HEK293 (cell line): Measurements from ENCODE around the gene NUP153.

Source experiments
- CTCF ChIA-PET: fragments of 350-600 bp; formaldehyde crosslinking; extraction: SDS; loops from one replicate; lab custom pipeline; 2021; ENCODE audit warnings: antibody characterized with exemption; lab: Yijun Ruan, JAX
- POLR2A ChIA-PET: fragments of 300-600 bp; formaldehyde crosslinking; extraction: SDS; loops from one replicate; lab custom pipeline; 2020; ENCODE audit warnings: antibody characterized with exemption, inconsistent platforms; lab: Yijun Ruan, JAX
- H3K27ac ChIP-seq: fragments of 200-500 bp; sonication (Bioruptor generic); 2 replicates; pipeline ENCODE4 v1.5.1; 2014; ENCODE audit warnings: low read depth, low read length, control low read depth, inconsistent platforms; ENCODE audit errors: extremely low read depth
- H3K36me3 ChIP-seq, 2 experiments: fragments of 200-500 bp in 1 of 2; sonication (Bioruptor generic) in 1 of 2; 1 replicate in 1 of 2; 2 replicates in 1 of 2; pipeline ENCODE4 v1.5.1; 2014 to 2017; ENCODE audit warnings: inconsistent platforms in 2 of 2, low read length in 2 of 2; ENCODE audit not compliant: control insufficient read depth in 2 of 2, insufficient read depth in 1 of 2
- H3K4me1 ChIP-seq: fragments of 200-500 bp; sonication (Bioruptor generic); 2 replicates; pipeline ENCODE4 v1.5.1; 2014; ENCODE audit warnings: mild to moderate bottlenecking, low read length, inconsistent platforms; ENCODE audit not compliant: control insufficient read depth, insufficient read depth
- H3K4me3 ChIP-seq: 2 replicates; pipeline ENCODE4 v1.5.1; 2011; ENCODE audit warnings: low read depth, mild to moderate bottlenecking, control low read depth, low read length, moderate library complexity
- H3K9me3 ChIP-seq: fragments of 200-500 bp; sonication (Bioruptor generic); 2 replicates; pipeline ENCODE4 v1.5.1; 2014; ENCODE audit warnings: low read depth, low read length, inconsistent platforms; ENCODE audit not compliant: control insufficient read depth, insufficient read depth
- IKZF3 ChIP-seq: fragments of 450-650 bp; IDR thresholded peaks from 2 replicates; pipeline ENCODE4 v1.5.0; 2018; ENCODE audit warnings: missing biosample characterization, mild to moderate bottlenecking, missing genetic modification characterization, moderate library complexity
- KLF1 ChIP-seq: fragments of 450-650 bp; formaldehyde crosslinking; IDR thresholded peaks from 2 replicates; pipeline ENCODE4 v1.5.1; 2016; ENCODE audit warnings: missing biosample characterization, missing genetic modification characterization
- KLF16 ChIP-seq: fragments of 450-650 bp; formaldehyde crosslinking; IDR thresholded peaks from 2 replicates; pipeline ENCODE4 v1.5.1; 2017; ENCODE audit warnings: missing biosample characterization, missing genetic modification characterization
- KLF17 ChIP-seq: fragments of 450-650 bp; formaldehyde crosslinking; IDR thresholded peaks from 2 replicates; pipeline ENCODE4 v1.5.1; 2016; ENCODE audit warnings: missing biosample characterization, missing genetic modification characterization
- PRDM1 ChIP-seq: fragments of 450-650 bp; formaldehyde crosslinking; IDR thresholded peaks from 2 replicates; pipeline ENCODE4; 2016; ENCODE audit warnings: missing biosample characterization, missing genetic modification characterization
- REPIN1 ChIP-seq: fragments of 450-650 bp; formaldehyde crosslinking; IDR thresholded peaks from 2 replicates; pipeline ENCODE4 v1.5.1; 2017; ENCODE audit warnings: missing biosample characterization, missing genetic modification characterization, low read depth
- SETDB1 ChIP-seq: IDR thresholded peaks from one replicate; pipeline ENCODE4 v1.6.1; 2017; ENCODE audit warnings: mild to moderate bottlenecking, low read length, moderate library complexity, mixed read lengths; ENCODE audit not compliant: insufficient read length
- SP7 ChIP-seq: fragments of 450-650 bp; formaldehyde crosslinking; IDR thresholded peaks from 2 replicates; pipeline ENCODE4 v1.5.1; 2016; ENCODE audit warnings: missing biosample characterization, missing genetic modification characterization
- TRIM28 ChIP-seq: IDR thresholded peaks from 2 replicates; pipeline ENCODE4 v1.6.1; 2011; ENCODE audit warnings: low read length, control low read depth, borderline replicate concordance
- WT1 ChIP-seq: fragments of 450-650 bp; formaldehyde crosslinking; IDR thresholded peaks from 2 replicates; pipeline ENCODE4 v1.5.1; 2016; ENCODE audit warnings: missing biosample characterization, missing genetic modification characterization
- ZNF121 ChIP-seq: fragments of 450-650 bp; formaldehyde crosslinking; IDR thresholded peaks from 2 replicates; pipeline ENCODE4 v1.5.1; 2016; ENCODE audit warnings: missing biosample characterization, missing genetic modification characterization
- ZNF169 ChIP-seq: fragments of 450-650 bp; formaldehyde crosslinking; IDR thresholded peaks from 2 replicates; pipeline ENCODE4 v1.5.1; 2016; ENCODE audit warnings: missing biosample characterization, missing genetic modification characterization
- ZNF174 ChIP-seq: fragments of 450-650 bp; formaldehyde crosslinking; IDR thresholded peaks from 2 replicates; pipeline ENCODE4 v1.5.0; 2017; ENCODE audit warnings: missing biosample characterization, mild to moderate bottlenecking, missing genetic modification characterization
- ZNF175 ChIP-seq: fragments of 450-650 bp; formaldehyde crosslinking; IDR thresholded peaks from 2 replicates; pipeline ENCODE4 v1.5.1; 2016; ENCODE audit warnings: missing biosample characterization, missing genetic modification characterization
- ZNF184 ChIP-seq: fragments of 450-650 bp; IDR thresholded peaks from 2 replicates; pipeline ENCODE4 v1.5.1; 2018; ENCODE audit warnings: missing biosample characterization, mild to moderate bottlenecking, missing genetic modification characterization
- ZNF423 ChIP-seq: fragments of 450-650 bp; formaldehyde crosslinking; IDR thresholded peaks from 2 replicates; pipeline ENCODE4 v1.5.1; 2016; ENCODE audit warnings: missing biosample characterization, missing genetic modification characterization
- ZNF426 ChIP-seq: fragments of 450-650 bp; formaldehyde crosslinking; IDR thresholded peaks from 2 replicates; pipeline ENCODE4 v1.5.1; 2017; ENCODE audit warnings: missing biosample characterization, missing genetic modification characterization, mild to moderate bottlenecking, inconsistent platforms, moderate library complexity
- ZNF518A ChIP-seq: fragments of 450-650 bp; formaldehyde crosslinking; conservative IDR thresholded peaks from 2 replicates; pipeline ENCODE4 v1.5.1; 2016; ENCODE audit warnings: low read depth, missing biosample characterization, missing genetic modification characterization
- ZNF561 ChIP-seq: fragments of 450-650 bp; IDR thresholded peaks from 2 replicates; pipeline ENCODE4 v1.5.1; 2018; ENCODE audit warnings: missing biosample characterization, missing genetic modification characterization, borderline replicate concordance
- ZNF654 ChIP-seq: fragments of 450-650 bp; formaldehyde crosslinking; IDR thresholded peaks from 2 replicates; pipeline ENCODE4 v1.5.1; 2016; ENCODE audit warnings: low read depth, missing biosample characterization, missing genetic modification characterization
- TF ChIP-seq, protein P1 (sequence below): fragments of 450-650 bp; formaldehyde crosslinking; IDR thresholded peaks from 2 replicates; pipeline ENCODE4 v1.5.1; 2016; ENCODE audit warnings: missing biosample characterization, missing genetic modification characterization
- TF ChIP-seq, protein P2 (sequence below): fragments of 450-650 bp; formaldehyde crosslinking; IDR thresholded peaks from 2 replicates; pipeline ENCODE4 v1.5.1; 2016; ENCODE audit warnings: missing biosample characterization, missing genetic modification characterization

The NUP153 gene

GRCh38 chr6:17580518-17581048 is 126.1 kb downstream of the NUP153 start (continued):
- TF ChIP-seq, protein P1, sequence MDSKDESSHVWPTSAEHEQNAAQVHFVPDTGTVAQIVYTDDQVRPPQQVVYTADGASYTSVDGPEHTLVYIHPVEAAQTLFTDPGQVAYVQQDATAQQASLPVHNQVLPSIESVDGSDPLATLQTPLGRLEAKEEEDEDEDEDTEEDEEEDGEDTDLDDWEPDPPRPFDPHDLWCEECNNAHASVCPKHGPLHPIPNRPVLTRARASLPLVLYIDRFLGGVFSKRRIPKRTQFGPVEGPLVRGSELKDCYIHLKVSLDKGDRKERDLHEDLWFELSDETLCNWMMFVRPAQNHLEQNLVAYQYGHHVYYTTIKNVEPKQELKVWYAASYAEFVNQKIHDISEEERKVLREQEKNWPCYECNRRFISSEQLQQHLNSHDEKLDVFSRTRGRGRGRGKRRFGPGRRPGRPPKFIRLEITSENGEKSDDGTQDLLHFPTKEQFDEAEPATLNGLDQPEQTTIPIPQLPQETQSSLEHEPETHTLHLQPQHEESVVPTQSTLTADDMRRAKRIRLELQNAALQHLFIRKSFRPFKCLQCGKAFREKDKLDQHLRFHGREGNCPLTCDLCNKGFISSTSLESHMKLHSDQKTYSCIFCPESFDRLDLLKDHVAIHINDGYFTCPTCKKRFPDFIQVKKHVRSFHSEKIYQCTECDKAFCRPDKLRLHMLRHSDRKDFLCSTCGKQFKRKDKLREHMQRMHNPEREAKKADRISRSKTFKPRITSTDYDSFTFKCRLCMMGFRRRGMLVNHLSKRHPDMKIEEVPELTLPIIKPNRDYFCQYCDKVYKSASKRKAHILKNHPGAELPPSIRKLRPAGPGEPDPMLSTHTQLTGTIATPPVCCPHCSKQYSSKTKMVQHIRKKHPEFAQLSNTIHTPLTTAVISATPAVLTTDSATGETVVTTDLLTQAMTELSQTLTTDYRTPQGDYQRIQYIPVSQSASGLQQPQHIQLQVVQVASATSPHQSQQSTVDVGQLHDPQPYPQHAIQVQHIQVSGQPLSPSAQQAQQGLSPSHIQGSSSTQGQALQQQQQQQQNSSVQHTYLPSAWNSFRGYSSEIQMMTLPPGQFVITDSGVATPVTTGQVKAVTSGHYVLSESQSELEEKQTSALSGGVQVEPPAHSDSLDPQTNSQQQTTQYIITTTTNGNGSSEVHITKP (tag by site-specific recombination), result no peak
- TF ChIP-seq ZNF175 (tag by site-specific recombination), result no peak

- CTCF ChIA-PET, result interaction anchor here (0.6 kb wide), 1 partner anchor 422 kb away, joined by 3 read pairs; no protein-coding TSS in a partner anchor
- no peak overlapping the region for H3K27ac ChIP-seq
- POLR2A ChIA-PET, result no interaction called here
- H3K9me3 ChIP-seq, result no peaks in the 10 kb centered on the region
- H3K4me1 ChIP-seq, result no peaks in the 10 kb centered on the region
- TF ChIP-seq ZNF561 (tag by site-specific recombination) (peak; percentile 65; the same call in 1 of the 2 replicates), SP7 (tag by site-specific recombination) (no peak), SETDB1 (peak; percentile 85), TRIM28 (peak; percentile 28; the same call in 1 of the 2 replicates), ZNF184 (tag by site-specific recombination) (peak; percentile 58; the same call in 1 of the 2 replicates), PRDM1 (no peak), ZNF518A (tag by site-specific recombination) (no peak)
- TF ChIP-seq, all 188 proteins: peak for 4
- H3K4me3 ChIP-seq, result no peak overlapping the region
- no peaks in the 10 kb centered on the region for H3K36me3 ChIP-seq
These were observed 129.7 kb downstream of the NUP153 start for GRCh38 chr6:17577059-17577458.

GRCh38 chr6:17574866-17575560 is 131.7 kb downstream of the NUP153 start:
- no peaks in the 10 kb centered on the region for H3K4me1 ChIP-seq
- no peaks in the 10 kb centered on the region for H3K9me3 ChIP-seq
- no peak overlapping the region for H3K27ac ChIP-seq
- no peaks in the 10 kb centered on the region for H3K36me3 ChIP-seq
- ChIA-PET CTCF (no interaction called here), POLR2A (no interaction called here)
- H3K4me3 ChIP-seq, result no peak overlapping the region
- no peak for TF ChIP-seq IKZF3 (tag by site-specific recombination)
- TF ChIP-seq ZNF654, result no peak
- no peak for TF ChIP-seq ZNF426 (tag by site-specific recombination)
- TF ChIP-seq KLF16, result no peak
- no peak for TF ChIP-seq ZNF169 (tag by site-specific recombination)
- TF ChIP-seq, protein P2, sequence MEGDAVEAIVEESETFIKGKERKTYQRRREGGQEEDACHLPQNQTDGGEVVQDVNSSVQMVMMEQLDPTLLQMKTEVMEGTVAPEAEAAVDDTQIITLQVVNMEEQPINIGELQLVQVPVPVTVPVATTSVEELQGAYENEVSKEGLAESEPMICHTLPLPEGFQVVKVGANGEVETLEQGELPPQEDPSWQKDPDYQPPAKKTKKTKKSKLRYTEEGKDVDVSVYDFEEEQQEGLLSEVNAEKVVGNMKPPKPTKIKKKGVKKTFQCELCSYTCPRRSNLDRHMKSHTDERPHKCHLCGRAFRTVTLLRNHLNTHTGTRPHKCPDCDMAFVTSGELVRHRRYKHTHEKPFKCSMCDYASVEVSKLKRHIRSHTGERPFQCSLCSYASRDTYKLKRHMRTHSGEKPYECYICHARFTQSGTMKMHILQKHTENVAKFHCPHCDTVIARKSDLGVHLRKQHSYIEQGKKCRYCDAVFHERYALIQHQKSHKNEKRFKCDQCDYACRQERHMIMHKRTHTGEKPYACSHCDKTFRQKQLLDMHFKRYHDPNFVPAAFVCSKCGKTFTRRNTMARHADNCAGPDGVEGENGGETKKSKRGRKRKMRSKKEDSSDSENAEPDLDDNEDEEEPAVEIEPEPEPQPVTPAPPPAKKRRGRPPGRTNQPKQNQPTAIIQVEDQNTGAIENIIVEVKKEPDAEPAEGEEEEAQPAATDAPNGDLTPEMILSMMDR (tag by site-specific recombination), result no peak
- no peak for TF ChIP-seq KLF17 (tag by site-specific recombination)
- no peak for TF ChIP-seq REPIN1 (tag by site-specific recombination)
- TF ChIP-seq ZNF174, result no peak
- no peak for TF ChIP-seq ZNF423 (tag by site-specific recombination)
- TF ChIP-seq ZNF121 (tag by site-specific recombination), result no peak
- TF ChIP-seq WT1 (tag by site-specific recombination), result no peak
- TF ChIP-seq KLF1, result no peak
